IPS-15b (cell line): ENCODE measurements around the gene KANSL3.

Source experiments
- H3K27me3 ChIP-seq: one replicate; pipeline ENCODE4 v1.6.1; 2013; ENCODE audit warnings: low read length; ENCODE audit not compliant: control insufficient read depth, insufficient read depth
- H3K36me3 ChIP-seq: one replicate; pipeline ENCODE4 v1.6.1; 2013; ENCODE audit warnings: low read length; ENCODE audit not compliant: control insufficient read depth, insufficient read depth
- H3K4me1 ChIP-seq: one replicate; pipeline ENCODE4 v1.6.1; 2013; ENCODE audit warnings: mild to moderate bottlenecking, low read length; ENCODE audit not compliant: control insufficient read depth, insufficient read depth
- H3K4me3 ChIP-seq: one replicate; pipeline ENCODE4 v1.5.1; 2013; ENCODE audit warnings: low read depth, low read length
- H3K9ac ChIP-seq: one replicate; pipeline ENCODE4 v1.6.1; 2013; ENCODE audit warnings: low read depth, mild to moderate bottlenecking, low read length
- H3K9me3 ChIP-seq: one replicate; pipeline ENCODE4 v1.6.1; 2013; ENCODE audit warnings: mild to moderate bottlenecking, low read length; ENCODE audit not compliant: control insufficient read depth, insufficient read depth

KANSL3 gene

DNA sequence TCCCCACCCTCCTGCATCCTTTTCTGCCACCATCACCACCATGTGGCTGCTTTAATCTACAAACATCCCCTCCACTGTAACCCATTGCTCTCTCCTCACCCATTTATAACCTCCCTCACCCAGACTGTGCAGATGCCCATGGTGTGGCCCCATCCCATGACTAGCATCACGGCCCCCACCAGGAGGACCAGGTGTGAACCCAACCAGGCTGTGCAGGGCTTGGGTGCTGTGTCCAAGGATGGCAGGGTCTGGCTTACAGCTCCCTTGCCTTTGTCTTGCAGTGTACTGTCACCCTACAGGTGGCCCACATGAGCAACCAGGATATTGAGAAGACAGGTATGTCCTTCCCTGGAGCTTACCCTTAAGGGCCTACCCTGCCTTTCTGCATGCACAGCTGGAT lies 11.2 kb upstream of the KANSL3 start:
- no peaks in the 10 kb centered on the region for H3K36me3 ChIP-seq
- no peak overlapping the region for H3K4me3 ChIP-seq

GRCh38 chr2:96648306-96648930 lies 10.3 kb upstream of the KANSL3 start:
- Histone ChIP-seq H3K36me3 (no peaks in the 10 kb centered on the region), H3K4me1 (no peaks in the 10 kb centered on the region), H3K27me3 (no peaks in the 10 kb centered on the region), H3K9ac (no peak overlapping the region), H3K9me3 (no peaks in the 10 kb centered on the region), H3K4me3 (no peak overlapping the region)

More for the DNA sequence above, 11.2 kb upstream of the KANSL3 start:
- Histone ChIP-seq H3K9ac (no peak overlapping the region), H3K9me3 (no peaks in the 10 kb centered on the region), H3K27me3 (no peaks in the 10 kb centered on the region), H3K4me1 (no peaks in the 10 kb centered on the region)

DNA sequence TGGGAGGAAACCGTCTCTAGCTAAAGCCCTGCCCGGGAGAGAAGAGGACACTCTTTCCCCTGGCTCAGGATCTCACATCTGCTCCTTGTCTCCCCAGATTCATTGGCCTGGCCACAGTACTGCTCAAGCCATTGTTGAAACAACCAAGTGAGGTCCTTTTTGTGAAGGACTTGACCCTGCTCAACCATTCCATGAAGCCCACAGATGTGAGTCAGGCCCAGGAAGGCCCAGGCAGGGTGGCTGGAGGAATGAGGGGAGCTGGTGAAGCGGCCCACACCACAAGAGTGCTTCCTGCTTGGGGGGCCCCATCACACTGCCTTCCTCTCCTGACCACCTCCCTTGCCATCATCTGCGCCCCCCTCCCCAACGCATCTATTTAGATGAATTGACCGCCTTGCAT lies 9.6 kb upstream of the KANSL3 start:
- Histone ChIP-seq H3K27me3 (no peaks in the 10 kb centered on the region), H3K9ac (no peak overlapping the region), H3K36me3 (no peaks in the 10 kb centered on the region), H3K4me3 (no peak overlapping the region), H3K9me3 (no peaks in the 10 kb centered on the region), H3K4me1 (no peaks in the 10 kb centered on the region)

GRCh38 chr2:96642564-96643360 lies 4.7 kb upstream of the KANSL3 start, which contains the start of gene FER1L5:
Gene FER1L5 (plus strand): TSS chr2:96642764. CDS start chr2:96642837, 73 bp downstream.
- H3K9me3 ChIP-seq: no peaks in the 10 kb centered on the region
- peak within 1 kb of the TSS; percentile 48 for H3K4me3 ChIP-seq
- no peaks in the 10 kb centered on the region for H3K27me3 ChIP-seq
- H3K36me3 ChIP-seq: no peaks in the 10 kb centered on the region
- H3K9ac ChIP-seq: peak within 1 kb of the TSS; percentile 74
- H3K4me1 ChIP-seq: no peaks in the 10 kb centered on the region

DNA sequence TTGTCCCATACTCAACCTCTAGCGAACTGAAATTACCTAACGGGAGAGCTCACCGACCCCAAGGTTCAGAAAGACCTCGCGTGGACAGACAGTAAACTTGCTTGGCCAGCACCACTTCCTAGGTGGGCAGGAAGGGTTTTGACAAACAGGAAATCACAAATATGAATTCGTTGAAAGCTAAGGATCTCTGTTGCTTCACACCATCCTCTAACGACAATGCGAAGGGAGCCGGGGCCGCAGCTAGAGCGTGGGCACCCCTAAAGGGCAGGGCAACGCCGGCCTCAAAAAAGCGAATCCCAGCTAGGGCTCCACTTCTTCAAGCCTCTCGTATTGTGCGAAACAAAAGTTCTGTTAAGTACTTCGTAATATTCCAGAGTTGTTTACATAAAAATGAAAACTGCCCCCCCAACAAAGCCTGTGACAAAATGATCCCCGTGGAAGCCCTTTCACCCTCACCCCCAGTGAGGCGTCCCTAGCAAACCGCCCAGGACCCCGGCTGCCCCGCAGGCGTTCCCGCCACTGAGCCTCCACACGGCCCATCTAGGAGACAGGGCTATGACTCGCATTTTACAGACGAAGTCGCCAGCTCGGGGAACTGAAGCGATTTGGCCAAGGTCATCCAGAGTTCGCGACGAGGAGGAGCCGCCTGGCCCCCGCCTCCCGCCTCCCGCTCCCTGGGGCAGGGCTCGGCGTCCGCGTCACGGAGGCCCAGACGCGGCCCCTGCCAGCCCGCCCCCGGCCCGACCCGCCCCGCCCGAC lies 548 bp downstream of the KANSL3 start:
- H3K27me3 ChIP-seq: peaks cover 3% of the 10 kb centered on the region
- no peaks in the 10 kb centered on the region for H3K4me1 ChIP-seq
- peak overlapping the region; percentile 65 for H3K9ac ChIP-seq
- H3K4me3 ChIP-seq: peak overlapping the region; percentile 82
- H3K9me3 ChIP-seq: no peaks in the 10 kb centered on the region
- no peaks in the 10 kb centered on the region for H3K36me3 ChIP-seq

DNA sequence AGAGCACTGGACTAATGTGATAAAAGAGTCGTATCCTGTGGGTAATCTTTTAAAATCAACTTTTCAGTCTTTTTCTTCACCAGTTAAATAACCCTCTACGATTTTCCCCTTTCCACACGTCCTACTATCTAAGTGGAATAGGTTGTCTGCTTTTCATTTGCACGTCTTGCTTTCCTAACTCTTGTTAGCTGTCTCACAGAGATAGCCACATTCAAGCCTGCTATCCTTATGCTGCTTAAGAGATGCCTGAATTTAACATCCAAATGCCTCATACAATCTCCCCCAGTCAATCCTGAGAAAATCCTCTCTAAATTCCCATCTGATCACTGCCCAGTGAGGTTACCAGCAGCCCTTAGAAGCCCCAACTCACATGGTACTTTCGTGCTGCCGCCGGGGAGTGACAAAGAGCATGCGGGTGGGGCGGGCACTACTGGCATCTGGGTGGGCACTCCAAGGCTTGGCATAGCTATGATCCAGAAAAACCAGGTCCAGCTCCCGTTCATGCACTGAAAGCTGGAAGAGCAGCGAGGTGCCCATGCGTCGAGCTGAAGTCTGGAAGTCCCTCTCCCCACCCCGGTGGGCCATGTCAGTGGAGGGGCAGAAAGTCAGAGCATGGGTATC lies 1.5 kb downstream of the KANSL3 start:
- H3K27me3 ChIP-seq: peaks cover 3% of the 10 kb centered on the region
- no peaks in the 10 kb centered on the region for H3K4me1 ChIP-seq
- no peak overlapping the region for H3K9ac ChIP-seq
- peak overlapping the region; percentile 82 for H3K4me3 ChIP-seq
- no peaks in the 10 kb centered on the region for H3K9me3 ChIP-seq
- H3K36me3 ChIP-seq: no peaks in the 10 kb centered on the region

GRCh38 chr2:96633641-96634040 lies 4.5 kb downstream of the KANSL3 start:
- H3K27me3 ChIP-seq: peaks cover 3% of the 10 kb centered on the region
- H3K9ac ChIP-seq: no peak overlapping the region
- no peaks in the 10 kb centered on the region for H3K4me1 ChIP-seq
- no peak overlapping the region for H3K4me3 ChIP-seq
- H3K9me3 ChIP-seq: no peaks in the 10 kb centered on the region
- H3K36me3 ChIP-seq: peaks cover 5% of the 10 kb centered on the region

GRCh38 chr2:96631804-96632435 lies 6.2 kb downstream of the KANSL3 start:
- Histone ChIP-seq H3K9me3 (no peaks in the 10 kb centered on the region), H3K4me1 (no peaks in the 10 kb centered on the region), H3K27me3 (no peaks in the 10 kb centered on the region), H3K36me3 (peaks cover 5% of the 10 kb centered on the region), H3K9ac (no peak overlapping the region), H3K4me3 (no peak overlapping the region)

DNA sequence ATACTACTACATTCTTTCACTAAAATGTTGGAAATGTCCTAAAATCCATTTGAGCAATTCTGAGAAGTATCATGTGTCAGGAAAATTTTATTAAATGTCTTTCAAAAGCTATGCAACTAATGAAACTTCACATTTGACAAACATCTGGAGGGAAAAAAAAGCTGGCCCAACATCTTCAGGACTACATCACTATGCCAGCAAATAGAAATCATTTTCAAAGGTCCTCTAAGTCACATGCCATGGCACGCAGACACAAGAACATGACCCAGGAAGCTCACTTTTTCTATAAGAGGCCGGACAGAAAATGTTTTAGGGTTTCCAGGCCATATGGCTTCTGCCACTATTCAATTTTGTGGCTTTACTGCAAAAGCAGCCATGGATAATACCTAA lies 11.6 kb downstream of the KANSL3 start:
- Histone ChIP-seq H3K4me3 (no peak overlapping the region), H3K36me3 (peaks cover 7% of the 10 kb centered on the region), H3K27me3 (no peaks in the 10 kb centered on the region), H3K9me3 (no peaks in the 10 kb centered on the region), H3K9ac (no peak overlapping the region), H3K4me1 (no peaks in the 10 kb centered on the region)

- Histone ChIP-seq H3K36me3 (peaks cover 3% of the 10 kb centered on the region), H3K9me3 (no peaks in the 10 kb centered on the region), H3K9ac (no peak overlapping the region)
These were observed 12.2 kb downstream of the KANSL3 start for GRCh38 chr2:96625571-96626552.

More at GRCh38 chr2:96625571-96626552, 12.2 kb downstream of the KANSL3 start:
- no peaks in the 10 kb centered on the region for H3K27me3 ChIP-seq
- no peak overlapping the region for H3K4me3 ChIP-seq
- H3K4me1 ChIP-seq: no peaks in the 10 kb centered on the region
